H9 (cell line): Measurements from ENCODE around the gene EDRF1. TPM values are rescaled to one million over a fixed set of nuclear protein-coding genes. Genes with fewer than 3 reads are reported as not detected.

Source experiments
- DNase-seq: peaks from one replicate; pipeline ENCODE4 v3.0.0-alpha.2; 2017
- H2AFZ ChIP-seq: one replicate; pipeline ENCODE4 v1.6.1; 2013; ENCODE audit warnings: mild to moderate bottlenecking, low read length, control low read depth, moderate library complexity
- H2AK5ac ChIP-seq: 2 replicates; pipeline ENCODE4 v1.6.1; 2013; ENCODE audit warnings: low read length, control low read depth, mixed read lengths; ENCODE audit not compliant: insufficient read length
- H2BK120ac ChIP-seq: one replicate; pipeline ENCODE4 v1.6.1; 2013; ENCODE audit warnings: low read depth, mild to moderate bottlenecking, low read length, control low read depth, inconsistent platforms; ENCODE audit not compliant: poor library complexity, severe bottlenecking
- H2BK12ac ChIP-seq: 2 replicates; pipeline ENCODE4 v1.6.1; 2013; ENCODE audit warnings: low read length, control low read depth, mixed read lengths, low read depth; ENCODE audit not compliant: insufficient read length
- H2BK15ac ChIP-seq: 2 replicates; pipeline ENCODE4 v1.6.1; 2013; ENCODE audit warnings: low read depth, low read length, control low read depth
- H2BK20ac ChIP-seq: one replicate; pipeline ENCODE4 v1.6.1; 2013; ENCODE audit warnings: low read depth, mild to moderate bottlenecking, low read length, control low read depth, inconsistent platforms; ENCODE audit not compliant: poor library complexity, severe bottlenecking
- H2BK5ac ChIP-seq: 2 replicates; pipeline ENCODE4 v1.6.1; 2013; ENCODE audit warnings: low read length, control low read depth, mixed read lengths; ENCODE audit not compliant: insufficient read length
- H3K14ac ChIP-seq: 2 replicates; pipeline ENCODE4 v1.6.1; 2013; ENCODE audit warnings: low read length, control low read depth; ENCODE audit not compliant: insufficient read depth
- H3K18ac ChIP-seq: 2 replicates; pipeline ENCODE4 v1.6.1; 2013; ENCODE audit warnings: low read depth, mild to moderate bottlenecking, mixed read lengths, low read length, control low read depth; ENCODE audit not compliant: insufficient read length
- H3K23ac ChIP-seq: 2 replicates; pipeline ENCODE4 v1.6.1; 2013; ENCODE audit warnings: low read length, control low read depth, mixed read lengths, low read depth; ENCODE audit not compliant: insufficient read length
- H3K23me2 ChIP-seq: 2 replicates; pipeline ENCODE4 v1.6.1; 2013; ENCODE audit warnings: low read depth, mild to moderate bottlenecking, mixed read lengths, low read length, control low read depth; ENCODE audit not compliant: insufficient read length, poor library complexity, severe bottlenecking
- H3K27ac ChIP-seq: 2 replicates; pipeline ENCODE4 v1.5.1; 2013; ENCODE audit warnings: low read length, control low read depth, mixed read lengths, low read depth; ENCODE audit not compliant: insufficient read length
- H3K27me3 ChIP-seq: 2 replicates; pipeline ENCODE4 v1.6.1; 2013; ENCODE audit warnings: low read length, control low read depth, inconsistent platforms; ENCODE audit not compliant: insufficient read depth
- H3K4ac ChIP-seq: 2 replicates; pipeline ENCODE4 v1.6.1; 2013; ENCODE audit warnings: low read depth, mild to moderate bottlenecking, control low read depth, inconsistent platforms, low read length, moderate library complexity
- H3K4me1 ChIP-seq: 2 replicates; pipeline ENCODE4 v1.6.1; 2013; ENCODE audit warnings: low read length, control low read depth, inconsistent platforms; ENCODE audit not compliant: insufficient read depth
- H3K4me2 ChIP-seq: 2 replicates; pipeline ENCODE4 v1.6.1; 2013; ENCODE audit warnings: low read length, control low read depth, mixed read lengths; ENCODE audit not compliant: insufficient read length, insufficient read depth
- H3K56ac ChIP-seq: 2 replicates; pipeline ENCODE4 v1.6.1; 2013; ENCODE audit warnings: low read depth, mild to moderate bottlenecking, mixed read lengths, low read length, control low read depth; ENCODE audit not compliant: insufficient read length
- H3K79me1 ChIP-seq: 2 replicates; pipeline ENCODE4 v1.6.1; 2013; ENCODE audit warnings: low read depth, mild to moderate bottlenecking, moderate library complexity, low read length, control low read depth, inconsistent platforms; ENCODE audit not compliant: insufficient read depth, poor library complexity, severe bottlenecking
- H3K79me2 ChIP-seq: 2 replicates; pipeline ENCODE4 v1.6.1; 2013; ENCODE audit warnings: low read length, control low read depth, inconsistent platforms; ENCODE audit not compliant: insufficient read depth
- H3K9ac ChIP-seq: 2 replicates; pipeline ENCODE4 v1.6.1; 2013; ENCODE audit warnings: low read length, control low read depth, mixed read lengths; ENCODE audit not compliant: insufficient read length; ENCODE audit errors: extremely low read depth
- H3K9me3 ChIP-seq: one replicate; pipeline ENCODE4 v1.6.1; 2013; ENCODE audit warnings: low read depth, low read length, inconsistent platforms; ENCODE audit not compliant: control insufficient read depth
- H3T11ph ChIP-seq: one replicate; pipeline ENCODE4 v1.6.1; 2013; ENCODE audit warnings: mild to moderate bottlenecking, low read length, control low read depth, inconsistent platforms
- H4K20me1 ChIP-seq: one replicate; pipeline ENCODE4 v1.6.1; 2013; ENCODE audit not compliant: control insufficient read depth, insufficient read length, insufficient read depth
- H4K5ac ChIP-seq: 2 replicates; pipeline ENCODE4 v1.6.1; 2013; ENCODE audit warnings: low read depth, mild to moderate bottlenecking, mixed read lengths, low read length, control low read depth; ENCODE audit not compliant: insufficient read length
- H4K8ac ChIP-seq: replicated peaks from 2 replicates; pipeline ENCODE4 v1.6.1; 2013; ENCODE audit warnings: low read length, control low read depth, mixed read lengths, low read depth; ENCODE audit not compliant: insufficient read length
- H4K91ac ChIP-seq: 2 replicates; pipeline ENCODE4 v1.6.1; 2013; ENCODE audit warnings: low read depth, mild to moderate bottlenecking, moderate library complexity, mixed read lengths, low read length, control low read depth; ENCODE audit not compliant: insufficient read length
- H3K27ac Mint-ChIP-seq, 3 experiments: 2 replicates in 2 of 3; 3 replicates in 1 of 3; pipeline ENCODE4 v1.8.0; 2020 to 2021; ENCODE audit warnings: mixed read lengths in 3 of 3, mild to moderate bottlenecking in 1 of 3, moderate library complexity in 1 of 3
- H3K27me3 Mint-ChIP-seq: 2 replicates; pipeline ENCODE4 v1.8.0; 2021; ENCODE audit warnings: low read depth, mild to moderate bottlenecking, moderate library complexity, mixed read lengths
- H3K36me3 Mint-ChIP-seq, 3 experiments: 2 replicates in 2 of 3; 3 replicates in 1 of 3; pipeline ENCODE4 v1.8.0; 2020 to 2021; ENCODE audit warnings: low read depth in 3 of 3, mixed read lengths in 3 of 3; ENCODE audit not compliant: insufficient read depth in 1 of 3
- H3K4me1 Mint-ChIP-seq, 2 experiments: 2 replicates each; pipeline ENCODE4 v1.8.0; 2020; ENCODE audit warnings: mixed read lengths in 2 of 2
- H3K4me3 Mint-ChIP-seq, 2 experiments: 2 replicates in 1 of 2; 3 replicates in 1 of 2; pipeline ENCODE4 v1.8.0; 2020 to 2021; ENCODE audit warnings: mild to moderate bottlenecking in 2 of 2, mixed read lengths in 2 of 2, moderate library complexity in 1 of 2
- H3K9me3 Mint-ChIP-seq, 2 experiments: 2 replicates in 1 of 2; 3 replicates in 1 of 2; pipeline ENCODE4 v1.8.0; 2020; ENCODE audit warnings: mild to moderate bottlenecking in 2 of 2, mixed read lengths in 2 of 2, moderate library complexity in 1 of 2
- CTCF ChIP-seq: fragments of 200-600 bp; sonication (generic); conservative IDR thresholded peaks from 3 replicates; pipeline ENCODE4 v1.8.0; 2021; ENCODE audit warnings: antibody characterized with exemption, mild to moderate bottlenecking
- WGBS: extraction: QIAGEN DNeasy Blood & Tissue Kit; methylation state at CpG from one replicate; pipeline ENCODE4 v1.1.7; 2013; ENCODE audit warnings: missing lambda C conversion rate, low lambda C conversion rate, mixed read lengths; ENCODE audit not compliant: insufficient read length; ENCODE audit errors: extremely low coverage; 5-methylcytosine and 5-hydroxymethylcytosine counted together
- total RNA-seq: library from RNA; stranded (reverse); gene quantifications from 2 replicates; pipeline ENCODE4 v1.2.1, GENCODE V29; 2021

Gene EDRF1
- total RNA-seq, 1 experiment from 2014 or later: 51.0 TPM

GRCh38 chr10:125811251-125811650, 91.7 kb downstream of the EDRF1 start:
- Histone ChIP-seq H3K4me1 (no peaks in the 10 kb centered on the region), H4K91ac (no peak overlapping the region), H4K20me1 (no peaks in the 10 kb centered on the region), H3K18ac (no peak overlapping the region), H2BK5ac (no peak overlapping the region), H3K9ac (no peak overlapping the region), H3K23me2 (no peaks in the 10 kb centered on the region), H4K8ac (no peak overlapping the region), H2BK20ac (no peak overlapping the region), H3K23ac (no peak overlapping the region), H3K4me2 (no peak overlapping the region), H3K27ac (no peak overlapping the region), H3K79me1 (no peaks in the 10 kb centered on the region), H2AK5ac (no peak overlapping the region), H3K56ac (no peak overlapping the region), H3K9me3 (no peaks in the 10 kb centered on the region), H3K27me3 (no peaks in the 10 kb centered on the region), H3K79me2 (no peaks in the 10 kb centered on the region), H2BK12ac (no peak overlapping the region), H2AFZ (no peak overlapping the region), H2BK120ac (no peak overlapping the region), H3T11ph (no peak overlapping the region), H3K4ac (no peak overlapping the region), H4K5ac (no peak overlapping the region), H3K14ac (no peak overlapping the region), H2BK15ac (no peak overlapping the region)
- Mint-ChIP-seq H3K9me3 (no peaks in the 10 kb centered on the region), H3K4me3 (no peak overlapping the region), H3K27me3 (no peaks in the 10 kb centered on the region), H3K4me1 (no peaks in the 10 kb centered on the region), H3K27ac (no peak overlapping the region), H3K36me3 (peaks cover 12 to 58% (median 49%) of the 10 kb centered on the region in 3 experiments; a peak in 6 of 7 replicates)
- WGBS: no CpG with 5 or more reads among the region's 1 CpG
- DNase-seq: no peak
- TF ChIP-seq CTCF: no peak
